OCI-LY7 (cell line): ENCODE data around the gene ANKRD13B. TPM values are rescaled to one million over a fixed set of nuclear protein-coding genes. Genes with fewer than 3 reads are reported as not detected.

ENCODE experiments used
- BruUV-seq: library from RNA; stranded (reverse); fragments of 400-500 nt; replicated peaks from 2 replicates; lab custom pipeline; 2021; lab: Mats Ljungman, UMichigan
- CTCF ChIA-PET: fragments of 300-600 bp; sonication (Branson Sonifier 250); formaldehyde crosslinking; loops from one replicate; lab custom pipeline; 2022; ENCODE audit warnings: antibody characterized with exemption; ENCODE audit not compliant: unreplicated experiment; lab: Charles Lee
- POLR2A ChIA-PET: fragments of 300-600 bp; sonication (Branson Sonifier 250); formaldehyde crosslinking; loops from one replicate; lab custom pipeline; 2022; ENCODE audit warnings: antibody characterized with exemption; lab: Charles Lee
- DNase-seq: peaks from one replicate; pipeline ENCODE4 v3.0.0-alpha.2; 2015; ENCODE audit warnings: low spot score
- H2AFZ ChIP-seq: fragments of 200-600 bp; sonication (generic), shearing (Covaris generic); 2 replicates; pipeline ENCODE4 v1.6.1; 2014; ENCODE audit warnings: mild to moderate bottlenecking, antibody characterized with exemption, low read length, moderate library complexity
- H3K27ac ChIP-seq: fragments of 200-600 bp; sonication (generic); 2 replicates; pipeline ENCODE4 v1.5.1; 2014; ENCODE audit warnings: mixed run types, low read depth, mild to moderate bottlenecking, moderate library complexity, low read length, inconsistent platforms; ENCODE audit not compliant: poor library complexity, severe bottlenecking
- H3K36me3 ChIP-seq: fragments of 200-600 bp; sonication (generic); 2 replicates; pipeline ENCODE4 v1.6.1; 2014; ENCODE audit warnings: mild to moderate bottlenecking, antibody characterized with exemption, low read length, moderate library complexity, mixed read lengths; ENCODE audit not compliant: insufficient read depth
- H3K4me1 ChIP-seq: fragments of 200-600 bp; sonication (generic); 2 replicates; pipeline ENCODE4 v1.5.1; 2014; ENCODE audit warnings: mild to moderate bottlenecking, low read length; ENCODE audit not compliant: insufficient read depth, poor library complexity, severe bottlenecking
- H3K4me2 ChIP-seq: fragments of 200-600 bp; sonication (generic); 2 replicates; pipeline ENCODE4 v1.6.1; 2014; ENCODE audit warnings: mild to moderate bottlenecking, low read length
- H3K4me3 ChIP-seq: fragments of 200-600 bp; sonication (generic); 2 replicates; pipeline ENCODE4 v1.5.1; 2014; ENCODE audit warnings: mild to moderate bottlenecking, low read depth, low read length; ENCODE audit not compliant: poor library complexity, severe bottlenecking
- H3K79me2 ChIP-seq: fragments of 200-600 bp; sonication (generic); 2 replicates; pipeline ENCODE4 v1.6.1; 2016; ENCODE audit warnings: low read depth, mild to moderate bottlenecking, low read length, moderate library complexity, mixed read lengths; ENCODE audit not compliant: insufficient read depth
- H3K9me2 ChIP-seq: fragments of 200-600 bp; sonication (generic); 2 replicates; pipeline ENCODE4 v1.6.1; 2016; ENCODE audit warnings: mild to moderate bottlenecking, low read length, mixed read lengths; ENCODE audit not compliant: insufficient read depth
- H3K9me3 ChIP-seq: fragments of 200-600 bp; sonication (generic); 2 replicates; pipeline ENCODE4 v1.6.1; 2014; ENCODE audit warnings: mild to moderate bottlenecking, mixed run types, low read length, mixed read lengths
- H4K20me1 ChIP-seq: fragments of 200-600 bp; sonication (generic); 2 replicates; pipeline ENCODE4 v1.6.1; 2014; ENCODE audit warnings: mild to moderate bottlenecking, antibody characterized with exemption, low read length, moderate library complexity, mixed read lengths; ENCODE audit not compliant: insufficient read depth
- EZH2phosphoT487 ChIP-seq: fragments of 200-600 bp; sonication (generic); IDR thresholded peaks from 2 replicates; pipeline ENCODE4 v1.6.1; 2018; ENCODE audit warnings: low read depth, borderline replicate concordance, mild to moderate bottlenecking, mixed run types, antibody characterized with exemption, low read length, moderate library complexity, mixed read lengths
- intact Hi-C: fragments of 100-400 bp; cut with micrococcal nuclease; formaldehyde crosslinking; loops from one replicate; pipeline ENCODE4 v1.10.0; 2022; ENCODE audit not compliant: unreplicated experiment
- total RNA-seq, 2 experiments: library from RNA; depleted of rRNA in 1 of 2; stranded (reverse); fragments of >200 nt in 1 of 2; shearing (Covaris generic) in 1 of 2; gene quantifications; 2 replicates each; pipeline ENCODE4 v1.2.3, GENCODE V29; 2014 to 2022
- TF ChIP-seq, protein P1 (sequence below): fragments of 200-600 bp; sonication (generic); conservative IDR thresholded peaks from 2 replicates; pipeline ENCODE4 v1.5.1; 2014; ENCODE audit warnings: mild to moderate bottlenecking, antibody characterized with exemption, low read length, moderate library complexity, mixed read lengths

The ANKRD13B gene
- total RNA-seq, 2 experiments from 2014 or later = 22.8 to 30.5 TPM

GRCh38 chr17:29611351-29612093, 18.6 kb downstream of the ANKRD13B start:
- Histone ChIP-seq H2AFZ (no peak overlapping the region), H3K9me2 (no peaks in the 10 kb centered on the region), H3K27ac (no peak overlapping the region), H4K20me1 (0 out of 2 replicates have a peak, but pooled peaks cover 9% of the 10 kb centered on the region), H3K4me2 (no peak overlapping the region), H3K79me2 (no peaks in the 10 kb centered on the region), H3K36me3 (peaks cover 10% of the 10 kb centered on the region; the same call in 1 of the 2 replicates), H3K4me1 (peaks cover 24% of the 10 kb centered on the region), H3K9me3 (no peaks in the 10 kb centered on the region), H3K4me3 (no peak overlapping the region)
- intact Hi-C loops = no loop called here
- ChIA-PET POLR2A (no interaction called here), CTCF (no interaction called here)
- TF ChIP-seq EZH2phosphoT487 = no peak
- TF ChIP-seq, protein P1, sequence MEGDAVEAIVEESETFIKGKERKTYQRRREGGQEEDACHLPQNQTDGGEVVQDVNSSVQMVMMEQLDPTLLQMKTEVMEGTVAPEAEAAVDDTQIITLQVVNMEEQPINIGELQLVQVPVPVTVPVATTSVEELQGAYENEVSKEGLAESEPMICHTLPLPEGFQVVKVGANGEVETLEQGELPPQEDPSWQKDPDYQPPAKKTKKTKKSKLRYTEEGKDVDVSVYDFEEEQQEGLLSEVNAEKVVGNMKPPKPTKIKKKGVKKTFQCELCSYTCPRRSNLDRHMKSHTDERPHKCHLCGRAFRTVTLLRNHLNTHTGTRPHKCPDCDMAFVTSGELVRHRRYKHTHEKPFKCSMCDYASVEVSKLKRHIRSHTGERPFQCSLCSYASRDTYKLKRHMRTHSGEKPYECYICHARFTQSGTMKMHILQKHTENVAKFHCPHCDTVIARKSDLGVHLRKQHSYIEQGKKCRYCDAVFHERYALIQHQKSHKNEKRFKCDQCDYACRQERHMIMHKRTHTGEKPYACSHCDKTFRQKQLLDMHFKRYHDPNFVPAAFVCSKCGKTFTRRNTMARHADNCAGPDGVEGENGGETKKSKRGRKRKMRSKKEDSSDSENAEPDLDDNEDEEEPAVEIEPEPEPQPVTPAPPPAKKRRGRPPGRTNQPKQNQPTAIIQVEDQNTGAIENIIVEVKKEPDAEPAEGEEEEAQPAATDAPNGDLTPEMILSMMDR = no peak
- no peak for DNase-seq
- no TSS peak for BruUV-seq

DNA sequence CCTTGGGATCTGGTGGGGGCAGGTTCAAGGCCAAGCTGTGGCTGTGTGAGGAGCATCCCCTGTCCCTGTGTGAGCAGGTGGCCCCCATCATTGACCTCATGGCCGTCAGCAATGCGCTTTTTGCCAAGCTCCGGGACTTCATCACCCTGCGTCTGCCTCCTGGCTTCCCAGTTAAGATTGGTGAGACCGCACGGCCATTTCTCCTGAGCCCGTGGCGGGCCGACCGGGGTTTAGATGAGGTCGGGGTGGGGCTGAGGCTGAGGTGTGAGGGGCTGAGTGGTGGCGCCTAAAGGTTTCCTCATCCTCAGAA, 19.1 kb downstream of the ANKRD13B start:
- DNase-seq = no peak
- Histone ChIP-seq H3K9me2 (no peaks in the 10 kb centered on the region), H3K79me2 (no peaks in the 10 kb centered on the region), H4K20me1 (0 out of 2 replicates have a peak, but pooled peaks cover 10% of the 10 kb centered on the region), H3K4me2 (no peak overlapping the region), H3K27ac (no peak overlapping the region), H3K4me1 (peaks cover 30% of the 10 kb centered on the region), H2AFZ (no peak overlapping the region), H3K36me3 (peaks cover 10% of the 10 kb centered on the region; the same call in 1 of the 2 replicates), H3K9me3 (no peaks in the 10 kb centered on the region), H3K4me3 (no peak overlapping the region)
- no TSS peak for BruUV-seq
- TF ChIP-seq, protein P1 = no peak
- CTCF ChIA-PET = no interaction called here
- intact Hi-C loops = no loop called here
- POLR2A ChIA-PET = no interaction called here
